Eye (tissue), 1 donor: ENCODE results near the gene WNT6.

Source experiments
- DNase-seq: peaks from one replicate; pipeline ENCODE4 v3.0.0-alpha.2; 2015

WNT6 gene

DNA sequence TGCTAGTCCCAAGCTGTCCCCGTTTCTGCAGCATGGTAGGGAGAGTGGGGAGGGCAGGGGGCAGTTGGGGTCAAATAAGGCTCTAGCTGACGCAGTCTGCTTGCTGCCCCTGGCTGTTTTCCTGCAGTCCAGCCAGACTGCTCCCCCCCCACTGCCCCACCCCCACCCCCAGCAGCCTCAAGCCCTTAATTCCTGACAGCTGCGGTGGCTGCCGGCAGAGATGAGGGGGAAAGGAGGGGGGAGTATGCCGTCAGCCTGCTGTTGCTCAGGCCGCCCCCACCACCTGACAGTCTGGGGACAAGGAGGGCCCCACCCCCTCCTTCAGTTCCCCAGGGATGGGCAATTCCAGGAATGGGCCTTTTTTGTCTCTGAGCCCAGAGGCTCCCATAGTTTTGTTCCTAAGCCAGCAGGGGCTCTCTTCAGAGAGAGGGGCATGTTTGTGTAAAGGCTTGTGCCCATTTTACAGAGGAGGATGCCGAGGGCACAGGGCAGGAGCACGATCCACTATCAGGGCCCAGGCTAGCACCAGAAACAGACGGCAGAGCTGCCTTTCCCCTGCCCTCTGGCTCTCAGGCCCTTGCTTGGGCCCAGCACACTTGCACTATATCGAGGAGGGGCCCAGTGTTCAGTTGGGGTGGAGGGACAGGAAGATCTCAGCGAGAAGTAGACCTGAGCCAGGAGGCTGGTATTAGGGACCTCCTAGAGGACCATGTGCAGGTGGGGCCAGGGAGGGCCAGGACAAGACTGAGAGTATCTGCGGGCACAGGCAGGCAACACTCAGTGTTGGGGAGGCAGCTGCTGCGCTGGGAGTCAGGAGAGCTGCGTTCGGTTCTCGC lies 19.5 kb downstream of the WNT6 start:
- no peak for DNase-seq

DNA sequence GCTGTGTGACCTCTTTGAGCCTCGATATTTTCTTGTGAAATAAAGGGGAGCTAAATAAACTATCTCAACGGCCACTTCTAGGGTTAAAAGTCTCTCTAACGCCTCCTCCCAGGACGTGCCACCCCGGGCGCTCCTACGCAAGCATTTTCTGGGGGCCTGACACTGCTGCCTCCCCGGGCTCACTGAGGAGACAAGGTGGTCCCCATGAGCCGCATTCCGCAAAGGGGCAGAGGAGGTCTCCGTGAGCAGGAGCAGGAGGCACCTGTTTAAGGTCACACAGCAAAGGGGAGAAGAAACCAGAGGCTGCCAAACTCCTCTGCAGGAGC lies 20.1 kb downstream of the WNT6 start:
- no peak for DNase-seq

DNA sequence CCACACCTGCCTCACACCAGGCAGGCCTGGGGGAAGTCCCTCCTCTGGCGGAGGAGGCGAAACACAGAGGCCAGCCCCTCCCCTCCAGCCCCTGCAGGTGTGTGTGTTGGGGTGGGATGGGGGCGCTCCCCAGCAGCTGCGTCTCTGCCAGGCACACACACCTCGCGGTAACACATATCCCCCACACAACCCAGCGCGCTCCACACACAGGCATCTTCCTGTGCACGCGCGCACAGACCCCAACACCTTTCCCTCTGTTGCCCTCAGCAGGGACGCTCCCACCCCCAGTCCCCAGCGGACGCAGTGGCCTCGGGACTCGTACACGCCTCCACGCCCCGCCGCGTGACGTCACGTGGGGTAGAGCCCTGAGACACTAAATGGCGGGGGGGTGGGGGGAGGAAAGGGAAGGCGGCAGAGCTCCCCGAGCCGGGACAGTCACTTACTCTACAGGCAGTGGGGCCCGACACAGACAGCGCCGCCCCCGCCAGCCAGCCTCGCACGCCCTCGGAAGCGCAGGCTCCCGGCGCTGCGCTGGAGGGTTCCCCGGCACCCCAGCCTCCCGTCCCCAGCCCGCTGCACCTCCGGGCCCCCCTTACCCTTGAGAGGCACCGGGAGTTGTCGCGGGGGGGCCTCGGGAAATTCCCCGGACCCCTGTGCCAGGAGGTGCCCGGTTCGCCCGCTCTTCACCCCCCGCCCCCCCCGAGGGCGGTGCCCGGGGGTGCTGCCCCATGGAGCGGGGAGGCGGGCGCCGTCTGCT lies 20.7 kb downstream of the WNT6 start, which contains the start of gene WNT10A:
TSS of gene WNT10A (plus strand) at position 751 of the 757 bp plus-strand sequence. CDS start 144 bp downstream, outside the sequence.
- no peak for DNase-seq

DNA sequence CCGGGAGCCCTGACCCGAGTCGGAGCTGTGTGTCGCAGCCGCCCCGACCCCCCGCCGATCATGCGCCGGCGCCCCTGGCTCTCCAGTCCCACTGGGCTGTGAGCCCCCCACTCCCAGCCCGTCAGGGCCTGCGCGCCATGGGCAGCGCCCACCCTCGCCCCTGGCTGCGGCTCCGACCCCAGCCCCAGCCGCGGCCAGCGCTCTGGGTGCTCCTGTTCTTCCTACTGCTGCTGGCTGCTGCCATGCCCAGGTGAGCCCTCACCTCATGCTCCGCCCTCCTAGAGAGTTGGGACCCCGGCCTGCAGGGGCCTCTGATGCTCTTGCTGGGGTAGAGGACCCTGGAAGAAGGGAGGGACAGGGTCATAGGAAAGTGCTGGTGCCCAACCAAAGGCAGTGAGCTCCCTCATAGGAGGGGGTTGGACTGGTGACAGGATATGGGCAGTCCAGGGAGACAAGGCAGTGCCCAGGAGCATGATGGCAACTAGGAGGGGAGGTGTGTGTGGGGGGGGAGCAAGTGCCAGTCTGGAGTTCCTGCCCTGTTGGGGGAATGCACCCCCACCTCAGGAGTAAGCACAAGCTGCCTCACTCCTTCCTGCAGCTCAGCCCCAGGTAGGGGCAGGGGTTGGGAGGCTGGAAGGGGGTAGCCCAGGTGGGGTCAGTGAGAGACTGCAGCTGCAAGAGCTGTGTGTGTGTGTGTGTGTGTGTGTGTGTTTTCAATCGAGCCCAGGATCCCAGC lies 21.4 kb downstream of the WNT6 start:
- no peak for DNase-seq

DNA sequence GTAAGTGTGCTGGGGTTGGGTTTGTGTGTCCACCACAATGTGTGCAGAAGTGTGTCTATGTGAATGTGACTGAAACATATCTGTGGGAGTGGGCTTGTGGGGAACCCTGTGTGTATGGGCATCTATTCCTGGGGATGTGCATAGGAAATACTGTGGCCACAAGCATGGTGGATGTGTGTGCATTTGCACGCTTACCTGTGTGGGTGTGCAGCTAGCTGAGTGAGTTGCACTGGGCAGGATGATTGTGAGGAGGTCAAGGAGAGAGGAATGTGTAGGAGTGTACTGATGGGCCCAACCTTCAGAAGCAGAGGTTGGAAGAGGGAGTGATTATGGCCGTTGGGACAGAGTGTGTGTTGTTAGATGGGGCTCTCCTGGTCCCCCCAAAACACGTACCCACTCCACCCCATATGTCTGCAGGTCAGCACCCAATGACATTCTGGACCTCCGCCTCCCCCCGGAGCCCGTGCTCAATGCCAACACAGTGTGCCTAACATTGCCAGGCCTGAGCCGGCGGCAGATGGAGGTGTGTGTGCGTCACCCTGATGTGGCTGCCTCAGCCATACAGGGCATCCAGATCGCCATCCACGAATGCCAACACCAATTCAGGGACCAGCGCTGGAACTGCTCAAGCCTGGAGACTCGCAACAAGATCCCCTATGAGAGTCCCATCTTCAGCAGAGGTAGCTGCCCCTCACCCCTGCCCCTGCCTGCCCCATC lies 22.3 kb downstream of the WNT6 start:
- no peak for DNase-seq

- no peak for DNase-seq
Measured at GRCh38 chr2:218882461-218882816, 22.8 kb downstream of the WNT6 start.

DNA sequence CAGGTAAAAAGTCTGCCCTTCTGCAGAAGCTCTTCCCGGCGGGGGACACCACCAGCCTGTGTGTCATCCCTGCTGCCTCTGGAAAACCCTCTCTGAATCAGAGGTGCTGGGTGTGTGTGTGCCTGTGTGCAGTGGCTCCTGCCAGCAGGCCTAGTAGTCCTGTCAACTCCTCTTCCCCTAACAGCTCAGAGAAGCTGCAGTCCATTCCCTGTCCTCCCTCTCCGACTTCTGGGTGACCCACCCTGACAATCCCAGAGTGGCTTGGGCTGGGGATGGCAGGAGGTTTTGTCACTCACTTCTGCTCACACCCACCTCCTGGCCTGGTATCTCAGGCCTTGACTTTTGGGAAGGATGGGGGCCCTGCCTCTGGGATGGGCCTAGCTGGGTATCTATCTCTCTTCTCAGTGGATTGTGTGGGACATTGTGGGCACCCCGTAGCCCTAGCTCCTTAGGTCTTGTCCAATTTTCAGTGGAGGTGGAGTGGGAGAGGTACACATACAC lies 23.3 kb downstream of the WNT6 start:
- DNase-seq, result peak; percentile 43

- peak; percentile 68 for DNase-seq
Measured at GRCh38 chr2:218883491-218884490, 24.2 kb downstream of the WNT6 start.

- no peak for DNase-seq
Measured at GRCh38 chr2:218884519-218884918, 24.9 kb downstream of the WNT6 start.

GRCh38 chr2:218885981-218886947 lies 26.7 kb downstream of the WNT6 start:
- DNase-seq, result peak; percentile 81

DNA sequence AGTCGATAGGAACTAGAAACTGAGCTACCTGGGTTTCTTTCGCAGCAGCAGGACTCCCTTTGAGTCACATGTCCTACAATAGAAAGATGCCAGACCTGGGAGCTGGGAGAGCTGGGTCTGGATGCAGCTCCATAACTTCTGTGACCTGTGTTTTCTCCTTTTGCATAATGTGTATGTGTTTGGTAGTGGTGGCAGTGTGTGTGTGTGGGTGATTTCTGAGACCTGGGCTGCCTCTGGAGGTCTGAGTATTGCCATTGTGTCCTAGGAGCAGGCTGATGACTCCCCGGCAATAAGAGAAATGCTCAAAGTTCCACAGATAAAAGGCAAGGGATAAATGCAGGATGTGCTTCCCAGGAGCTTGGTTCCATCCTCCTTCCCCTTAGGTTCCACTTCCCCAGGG lies 27.5 kb downstream of the WNT6 start:
- no peak for DNase-seq

DNA sequence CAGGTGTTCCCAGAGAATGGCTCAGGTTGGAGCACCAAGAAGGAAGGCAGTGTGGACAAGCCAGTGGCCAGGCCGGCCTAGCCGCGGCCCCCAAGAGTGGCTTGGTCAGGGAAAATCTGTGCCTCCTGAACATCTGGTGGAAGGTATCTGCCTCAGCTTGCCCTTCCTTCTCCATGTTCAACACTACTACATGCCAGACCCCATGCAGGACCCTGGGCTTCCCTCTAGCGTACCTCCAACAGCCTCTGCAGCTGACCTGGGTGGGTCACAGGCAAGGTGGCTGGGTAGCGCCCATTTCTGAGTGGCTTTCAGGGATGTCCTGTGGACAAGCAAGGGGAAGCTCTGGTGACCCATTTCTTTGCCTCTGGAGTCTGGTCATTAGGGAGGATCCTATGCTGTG lies 28.7 kb downstream of the WNT6 start:
- DNase-seq, result no peak

- DNase-seq, result no peak
Measured at GRCh38 chr2:218889937-218890336, 30.3 kb downstream of the WNT6 start.

GRCh38 chr2:218890369-218890768 lies 30.8 kb downstream of the WNT6 start:
- DNase-seq, result no peak

- peak; percentile 51 for DNase-seq
Measured at GRCh38 chr2:218891275-218892135, 31.9 kb downstream of the WNT6 start.

DNA sequence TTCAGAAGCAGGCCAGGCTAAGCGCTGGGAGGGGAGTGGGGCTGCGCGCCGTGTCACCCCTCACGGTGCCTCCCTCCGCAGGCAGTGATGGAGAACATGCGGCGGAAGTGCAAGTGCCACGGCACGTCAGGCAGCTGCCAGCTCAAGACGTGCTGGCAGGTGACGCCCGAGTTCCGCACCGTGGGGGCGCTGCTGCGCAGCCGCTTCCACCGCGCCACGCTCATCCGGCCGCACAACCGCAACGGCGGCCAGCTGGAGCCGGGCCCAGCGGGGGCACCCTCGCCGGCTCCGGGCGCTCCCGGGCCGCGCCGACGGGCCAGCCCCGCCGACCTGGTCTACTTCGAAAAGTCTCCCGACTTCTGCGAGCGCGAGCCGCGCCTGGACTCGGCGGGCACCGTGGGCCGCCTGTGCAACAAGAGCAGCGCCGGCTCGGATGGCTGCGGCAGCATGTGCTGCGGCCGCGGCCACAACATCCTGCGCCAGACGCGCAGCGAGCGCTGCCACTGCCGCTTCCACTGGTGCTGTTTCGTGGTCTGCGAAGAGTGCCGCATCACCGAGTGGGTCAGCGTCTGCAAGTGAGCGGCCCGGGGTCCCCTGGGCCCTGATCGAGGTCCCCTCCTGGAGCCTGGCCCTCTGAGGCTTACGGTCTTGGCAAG lies 33.2 kb downstream of the WNT6 start:
- DNase-seq, result peak; percentile 85

DNA sequence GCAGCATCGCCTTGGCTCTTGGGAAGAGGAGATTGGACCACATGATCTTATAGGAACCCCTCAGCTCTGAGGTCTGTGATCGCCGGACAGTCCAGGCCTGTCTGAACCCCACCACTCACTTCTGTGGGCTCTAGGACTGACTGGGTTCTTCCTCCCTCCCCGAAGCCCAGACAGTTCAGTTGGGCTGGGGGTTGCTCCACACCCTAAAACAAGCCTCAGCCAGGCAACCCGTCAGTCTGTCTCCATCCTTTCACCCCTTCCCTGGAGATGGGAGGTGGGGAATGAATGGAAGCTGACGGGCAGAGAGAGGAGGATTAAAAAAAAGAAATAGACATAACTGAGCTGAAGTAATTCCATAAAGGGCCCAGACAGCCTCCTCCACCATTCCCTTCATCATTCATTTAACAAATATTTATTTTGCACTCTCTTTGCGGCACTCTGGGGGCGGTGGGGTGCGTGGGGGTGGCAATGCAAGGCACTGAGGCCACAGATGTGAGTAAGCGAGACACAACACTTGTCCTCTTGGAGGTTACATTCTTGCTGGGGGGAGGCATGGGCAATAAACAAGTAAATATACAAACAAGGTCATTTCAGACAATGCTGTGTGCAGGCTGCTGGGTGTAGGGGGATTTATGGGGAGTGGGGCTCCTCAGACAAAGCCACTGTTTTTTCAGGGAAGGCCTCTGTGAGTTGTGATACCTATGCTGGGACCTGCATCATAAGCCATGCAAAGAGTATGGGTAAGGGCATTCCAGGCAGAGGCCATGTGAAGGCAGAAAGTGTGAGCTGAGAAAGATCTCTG lies 33.9 kb downstream of the WNT6 start:
- DNase-seq, result peak; percentile 14
